HG02571 (cell line): ENCODE results near the gene ADIPOQ.
"Not testable (repeated sequence)": the region's sequence is repeated elsewhere in the genome, so short reads cannot be mapped to it uniquely, and the experiment has no call there.

Source experiments
- ATAC-seq: cut with Tn5 transposase; IDR thresholded peaks from one replicate; pipeline ENCODE4 v1.9.1; 2021; ENCODE audit warnings: mild to moderate bottlenecking, moderate library complexity; ENCODE audit not compliant: unreplicated experiment

ADIPOQ gene

GRCh38 chr3:186870421-186871201, 28.1 kb downstream of the ADIPOQ start:
- no peak for ATAC-seq

DNA sequence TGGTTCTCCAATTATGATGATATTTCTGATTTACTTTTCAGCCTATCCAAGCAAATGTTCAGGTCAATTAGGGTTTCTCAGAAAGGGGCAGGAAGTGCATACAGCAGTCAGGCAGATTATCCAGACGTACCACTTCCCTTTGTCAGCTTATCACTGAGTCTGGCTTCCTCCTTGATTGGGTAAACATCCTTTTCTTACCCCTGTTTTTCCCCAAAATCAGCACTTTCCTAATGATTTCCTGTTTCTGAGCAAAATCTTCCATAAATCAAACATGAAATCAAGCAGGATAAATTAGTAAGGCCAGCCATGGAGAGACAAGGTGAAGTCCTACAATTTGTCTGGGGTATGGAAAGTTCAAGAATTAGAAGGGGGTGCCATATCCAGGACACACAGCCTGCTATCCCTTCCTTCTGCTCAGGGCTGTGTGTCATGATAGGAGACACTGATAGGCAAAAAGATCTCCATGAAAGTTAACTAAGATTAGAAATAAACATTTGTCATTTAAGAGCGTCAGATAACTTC, 29.0 kb downstream of the ADIPOQ start:
- ATAC-seq, result no peak

DNA sequence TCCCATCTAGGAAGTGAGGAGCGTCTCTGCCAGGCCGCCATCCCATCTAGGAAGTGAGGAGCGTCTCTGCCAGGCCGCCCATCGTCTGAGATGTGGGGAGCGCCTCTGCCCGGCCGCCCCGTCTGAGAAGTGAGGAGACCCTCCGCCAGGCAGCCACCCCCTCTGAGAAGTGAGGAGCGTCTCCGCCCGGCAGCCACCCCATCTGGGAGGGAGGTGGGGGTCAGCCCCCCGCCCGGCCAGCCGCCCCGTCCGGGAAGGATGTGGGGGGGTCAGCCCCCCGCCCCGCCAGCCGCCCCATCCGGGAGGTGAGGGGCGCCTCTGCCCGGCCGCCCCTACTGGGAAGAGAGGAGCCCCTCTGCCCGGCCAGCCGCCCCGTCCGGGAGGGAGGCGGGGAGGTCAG, 31.3 kb downstream of the ADIPOQ start:
- not testable (repeated sequence) for ATAC-seq

DNA sequence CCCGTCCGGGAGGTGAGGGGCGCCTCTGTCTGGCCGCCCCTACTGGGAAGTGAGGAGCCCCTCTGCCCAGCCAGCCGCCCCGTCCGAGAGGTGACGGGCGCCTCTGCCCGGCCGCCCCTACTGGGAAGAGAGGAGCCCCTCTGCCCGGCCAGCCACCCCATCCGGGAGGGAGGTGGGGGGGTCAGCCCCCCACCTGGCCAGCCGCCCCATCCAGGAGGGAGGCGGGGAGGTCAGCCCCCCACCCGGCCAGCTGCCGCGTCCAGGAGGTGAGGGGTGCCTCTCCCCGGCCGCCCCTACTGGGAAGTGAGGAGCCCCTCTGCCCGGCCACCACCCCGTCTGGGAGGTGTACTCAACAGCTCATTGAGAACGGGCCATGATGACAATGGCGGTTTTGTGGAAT, 31.7 kb downstream of the ADIPOQ start:
- not testable (repeated sequence) for ATAC-seq

DNA sequence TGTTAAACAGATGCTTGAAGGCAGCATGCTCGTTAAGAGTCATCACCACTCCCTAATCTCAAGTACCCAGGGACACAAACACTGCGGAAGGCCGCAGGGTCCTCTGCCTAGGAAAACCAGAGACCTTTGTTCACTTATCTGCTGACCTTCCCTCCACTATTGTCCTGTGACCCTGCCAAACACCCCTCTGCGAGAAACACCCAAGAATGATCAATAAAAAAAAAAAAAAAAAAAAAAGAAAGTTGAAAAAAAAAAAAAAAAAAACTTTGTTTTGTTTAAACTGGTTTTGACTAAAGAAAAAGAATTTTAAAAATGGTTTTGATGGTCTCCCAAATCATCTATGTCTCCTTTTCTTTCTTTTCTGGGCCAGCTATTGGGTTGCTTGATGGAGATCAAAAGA, 32.3 kb downstream of the ADIPOQ start:
- ATAC-seq, result not testable (repeated sequence)

DNA sequence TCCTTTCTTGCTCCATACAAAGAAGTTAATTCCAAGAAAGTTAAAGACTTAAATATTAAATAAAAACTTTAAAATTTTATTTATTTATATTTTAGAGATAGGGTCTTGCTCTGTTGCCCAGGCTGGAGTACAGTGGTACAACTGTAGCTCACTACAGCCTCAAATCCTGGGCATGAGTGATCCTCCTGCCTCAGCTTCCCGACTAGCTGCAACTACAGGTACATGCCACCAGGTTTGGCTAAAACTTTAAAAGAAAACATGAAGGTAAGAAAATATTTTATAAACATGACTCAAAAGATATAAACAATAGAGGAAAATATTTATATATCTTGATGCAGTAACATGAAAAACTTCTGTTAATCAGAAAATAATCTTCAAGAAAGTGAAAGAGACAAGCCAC, 33.2 kb downstream of the ADIPOQ start:
- no peak for ATAC-seq

DNA sequence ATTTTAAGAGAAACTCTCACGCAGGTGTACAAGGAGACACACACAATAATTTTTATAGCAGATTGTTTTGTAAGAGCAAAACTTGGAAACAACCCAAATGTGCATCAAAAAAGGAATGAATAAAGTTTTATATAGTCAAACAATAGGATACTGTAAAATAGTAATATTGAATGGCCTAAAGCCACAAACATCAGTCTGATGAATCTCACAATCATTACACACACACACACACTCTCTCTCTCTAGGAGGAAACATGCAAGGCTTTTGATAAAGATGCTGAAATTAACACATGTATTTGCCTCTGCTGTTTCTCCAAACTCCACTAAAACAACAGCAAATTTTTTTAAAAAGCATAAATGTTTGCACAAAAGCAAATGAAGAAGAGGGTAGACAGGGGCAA, 37.3 kb downstream of the ADIPOQ start:
- no peak for ATAC-seq

DNA sequence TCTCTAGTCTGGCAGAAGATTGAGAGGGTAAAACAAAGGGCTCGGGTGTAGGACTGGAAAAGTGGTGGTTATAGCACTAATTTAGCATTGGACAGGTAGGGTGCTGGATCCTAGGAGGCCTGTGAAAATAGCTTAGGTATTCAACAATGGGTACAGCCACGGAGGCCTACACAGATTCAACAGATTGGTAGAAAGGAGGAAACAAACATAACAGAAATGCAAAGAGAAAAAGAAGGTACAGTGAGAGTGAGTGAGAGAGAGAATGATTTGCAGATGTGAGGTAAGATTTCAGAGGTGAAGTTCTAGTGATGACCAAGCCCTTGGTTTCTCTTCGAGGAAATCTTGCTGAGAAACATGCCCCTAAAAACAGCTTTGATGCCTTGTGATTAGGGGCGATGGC, 37.9 kb downstream of the ADIPOQ start:
- ATAC-seq, result no peak

- ATAC-seq, result no peak
Observed at GRCh38 chr3:186882150-186882524, 39.6 kb downstream of the ADIPOQ start.

DNA sequence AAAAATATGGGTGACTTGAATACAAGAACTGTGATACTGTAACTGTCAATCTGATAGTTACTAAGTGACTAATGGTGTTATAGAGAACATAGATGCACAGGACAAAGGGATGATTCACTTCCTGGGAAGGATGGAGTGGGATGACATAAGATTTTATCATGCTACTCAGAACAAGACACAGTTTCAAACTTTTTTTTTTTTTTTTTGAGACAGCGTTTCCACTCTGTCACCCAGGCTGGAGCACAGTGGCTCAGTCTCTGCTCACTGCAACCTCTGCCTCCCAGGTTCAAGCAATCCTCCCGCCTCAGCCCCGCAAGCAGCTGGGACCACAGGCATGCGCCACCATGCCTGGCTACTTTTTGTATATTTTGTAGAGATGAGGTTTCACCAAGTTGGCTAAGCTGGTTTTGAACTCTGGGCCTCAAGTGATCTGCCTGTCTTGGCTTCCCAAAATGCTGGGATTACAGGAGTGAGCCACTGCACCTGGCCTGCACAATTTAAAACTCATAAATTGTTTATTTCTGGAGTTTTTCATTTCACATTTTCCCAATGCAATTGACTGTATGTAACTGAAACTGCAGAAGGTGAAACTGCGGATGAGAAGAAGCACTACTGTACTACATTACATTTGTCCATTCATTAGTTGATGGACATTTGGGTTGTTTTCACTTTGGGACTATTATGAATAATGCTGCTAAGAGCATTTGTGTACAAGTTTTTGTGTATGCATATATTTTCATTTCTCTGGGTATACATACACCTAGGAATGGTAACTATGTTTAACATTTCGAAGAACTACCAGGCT, 40.6 kb downstream of the ADIPOQ start:
- no peak for ATAC-seq

- no peak for ATAC-seq
Observed at GRCh38 chr3:186883686-186884058, 41.2 kb downstream of the ADIPOQ start.

GRCh38 chr3:186884868-186885267, 42.4 kb downstream of the ADIPOQ start:
- not testable (repeated sequence) for ATAC-seq

DNA sequence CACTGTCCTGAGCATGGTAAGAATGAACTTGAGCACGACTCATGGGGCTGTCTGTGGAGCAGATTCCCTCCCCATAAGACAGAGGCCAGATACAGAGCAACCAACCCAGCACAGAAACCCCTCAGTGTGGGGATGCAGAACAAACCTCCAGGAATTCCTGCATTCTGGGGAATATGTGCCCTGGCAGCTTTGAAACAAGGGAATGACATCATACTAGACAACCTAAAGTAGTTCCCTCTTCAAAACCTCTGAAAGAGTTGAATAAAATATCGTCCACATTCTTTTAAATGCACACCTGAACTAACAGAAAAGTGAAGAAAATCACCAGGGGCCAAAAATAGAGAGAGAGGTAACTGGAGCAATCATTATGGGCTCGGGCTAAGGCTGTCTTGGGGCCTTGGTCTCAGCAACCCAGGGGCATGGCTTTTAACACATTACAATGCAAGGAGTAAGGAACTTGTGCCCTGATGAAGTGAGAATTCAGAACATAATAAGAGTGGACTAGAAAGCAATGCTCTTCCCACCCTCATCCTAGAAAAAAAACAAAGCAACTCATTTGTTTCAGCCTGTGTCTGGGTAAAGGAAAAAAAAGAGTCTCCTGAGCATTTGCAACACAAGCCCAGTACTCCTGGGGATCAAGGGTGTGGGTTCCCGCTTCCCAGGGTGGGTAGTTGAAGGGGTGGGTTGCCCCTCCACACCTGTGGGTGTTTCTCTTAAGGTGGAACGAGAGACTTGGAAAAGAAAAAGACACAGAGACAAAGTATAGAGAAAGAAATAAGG, 43.9 kb downstream of the ADIPOQ start:
- ATAC-seq, result no peak

DNA sequence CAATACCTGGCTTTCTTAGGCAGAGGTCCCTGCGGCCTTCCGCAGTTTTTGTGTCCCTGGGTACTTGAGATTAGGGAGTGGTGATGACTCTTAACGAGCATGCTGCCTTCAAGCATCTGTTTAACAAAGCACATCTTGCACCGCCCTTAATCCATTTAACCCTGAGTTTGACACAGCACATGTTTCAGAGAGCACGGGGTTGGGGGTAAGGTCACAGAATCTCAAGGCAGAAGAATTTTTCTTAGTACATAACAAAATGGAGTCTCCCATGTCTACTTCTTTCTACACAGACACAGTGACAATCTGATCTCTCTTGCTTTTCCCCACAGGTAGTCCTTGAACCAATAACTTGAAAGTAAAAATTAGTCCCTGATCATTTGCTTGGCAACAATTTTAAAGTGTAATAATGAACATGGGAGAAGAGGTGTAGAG, 45.0 kb downstream of the ADIPOQ start:
- ATAC-seq, result not testable (repeated sequence)

GRCh38 chr3:186888569-186888968, 46.1 kb downstream of the ADIPOQ start:
- no peak for ATAC-seq

GRCh38 chr3:186889698-186890097, 47.2 kb downstream of the ADIPOQ start:
- ATAC-seq, result not testable (repeated sequence)

GRCh38 chr3:186890911-186891310, 48.4 kb downstream of the ADIPOQ start:
- no peak for ATAC-seq

DNA sequence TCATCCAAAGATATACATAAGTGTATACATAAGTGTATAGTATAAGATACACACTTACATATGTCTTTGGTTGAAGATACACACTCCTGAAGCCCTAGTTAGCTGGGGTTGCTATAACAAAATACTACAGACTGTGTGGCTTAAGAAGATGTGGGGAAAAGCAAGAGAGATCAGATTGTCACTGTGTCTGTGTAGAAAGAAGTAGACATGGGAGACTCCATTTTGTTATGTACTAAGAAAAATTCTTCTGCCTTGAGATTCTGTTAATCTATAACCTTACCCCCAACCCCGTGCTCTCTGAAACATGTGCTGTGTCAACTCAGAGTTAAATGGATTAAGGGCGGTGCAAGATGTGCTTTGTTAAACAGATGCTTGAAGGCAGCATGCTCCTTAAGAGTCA, 50.6 kb downstream of the ADIPOQ start:
- ATAC-seq, result not testable (repeated sequence)

DNA sequence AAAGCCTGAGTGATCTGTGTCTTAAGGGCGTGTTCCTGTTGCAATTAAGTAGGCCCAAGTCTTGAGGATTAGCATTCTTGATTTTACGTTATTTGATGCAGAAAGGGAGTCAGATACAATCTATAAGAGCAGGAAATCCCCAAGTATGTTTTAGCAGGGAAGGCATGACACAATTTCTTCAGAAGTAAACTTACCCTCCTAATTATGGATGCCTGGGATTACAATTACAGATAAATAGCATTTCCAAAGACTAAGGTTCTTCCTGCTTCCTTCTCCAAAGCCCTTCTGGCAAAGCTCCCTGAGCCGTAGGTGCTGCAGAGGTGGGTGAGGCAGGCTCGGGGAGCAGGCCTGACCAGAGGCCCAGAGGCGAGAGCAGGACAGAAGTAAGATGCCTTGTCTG, 52.9 kb downstream of the ADIPOQ start:
- no peak for ATAC-seq

- no peak for ATAC-seq
Observed at GRCh38 chr3:186896006-186896405, 53.5 kb downstream of the ADIPOQ start.

DNA sequence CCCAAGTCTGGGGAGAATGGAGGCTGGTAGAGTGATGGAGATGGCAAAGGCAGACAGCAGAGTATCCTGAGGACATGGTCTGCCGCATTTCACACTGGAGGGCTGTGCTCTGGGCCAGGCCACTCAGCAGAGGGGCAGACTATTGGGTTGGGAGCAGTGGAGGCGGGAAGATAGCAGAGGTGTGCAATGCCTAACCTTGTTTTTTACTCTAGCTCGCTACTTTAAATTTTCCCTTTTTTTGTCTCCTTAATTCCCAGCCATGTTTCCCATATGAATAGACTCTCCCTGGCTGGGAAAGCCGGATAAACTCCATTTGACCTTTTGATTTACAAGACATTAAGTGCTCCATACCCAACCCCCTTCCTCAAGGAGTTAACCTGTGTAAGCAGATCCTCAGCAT, 54.4 kb downstream of the ADIPOQ start:
- no peak for ATAC-seq
